ENCODE results near the gene B4GALT5.

DNA sequence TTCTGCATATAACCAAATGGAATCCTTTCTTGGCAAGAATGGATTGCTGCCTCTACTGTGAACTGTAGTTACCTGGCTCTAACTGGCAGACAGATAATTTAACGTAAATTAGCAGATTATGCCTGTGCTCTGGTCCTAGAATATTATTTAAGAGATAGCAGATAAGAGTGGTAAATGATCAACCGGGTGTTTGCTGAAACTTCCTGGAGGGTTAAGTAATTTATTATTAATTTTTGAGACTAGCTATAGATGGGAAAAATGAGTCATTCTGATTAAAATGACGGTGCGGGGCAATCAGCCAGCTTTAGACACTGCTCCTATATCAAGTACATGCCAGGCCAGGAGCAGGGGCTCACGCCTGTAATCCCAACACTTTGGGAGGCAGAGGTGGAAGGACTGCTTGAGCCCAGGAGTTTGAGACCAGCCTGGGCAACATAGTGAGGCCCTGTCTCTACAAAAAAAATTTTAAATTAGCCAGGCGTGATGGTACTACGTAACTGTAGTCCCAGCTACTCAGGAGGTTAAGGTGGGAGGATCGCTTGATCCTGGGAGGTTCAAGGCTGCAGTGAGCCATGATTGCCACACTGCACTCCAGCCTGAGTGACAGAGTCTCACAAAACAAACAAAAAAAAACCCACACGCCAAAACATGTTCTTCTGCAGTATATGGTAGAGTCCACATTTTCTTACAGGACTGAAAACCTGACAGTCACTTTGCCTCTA is 22.6 kb downstream of the B4GALT5 start:
- TF ChIP-seq, protein P1, sequence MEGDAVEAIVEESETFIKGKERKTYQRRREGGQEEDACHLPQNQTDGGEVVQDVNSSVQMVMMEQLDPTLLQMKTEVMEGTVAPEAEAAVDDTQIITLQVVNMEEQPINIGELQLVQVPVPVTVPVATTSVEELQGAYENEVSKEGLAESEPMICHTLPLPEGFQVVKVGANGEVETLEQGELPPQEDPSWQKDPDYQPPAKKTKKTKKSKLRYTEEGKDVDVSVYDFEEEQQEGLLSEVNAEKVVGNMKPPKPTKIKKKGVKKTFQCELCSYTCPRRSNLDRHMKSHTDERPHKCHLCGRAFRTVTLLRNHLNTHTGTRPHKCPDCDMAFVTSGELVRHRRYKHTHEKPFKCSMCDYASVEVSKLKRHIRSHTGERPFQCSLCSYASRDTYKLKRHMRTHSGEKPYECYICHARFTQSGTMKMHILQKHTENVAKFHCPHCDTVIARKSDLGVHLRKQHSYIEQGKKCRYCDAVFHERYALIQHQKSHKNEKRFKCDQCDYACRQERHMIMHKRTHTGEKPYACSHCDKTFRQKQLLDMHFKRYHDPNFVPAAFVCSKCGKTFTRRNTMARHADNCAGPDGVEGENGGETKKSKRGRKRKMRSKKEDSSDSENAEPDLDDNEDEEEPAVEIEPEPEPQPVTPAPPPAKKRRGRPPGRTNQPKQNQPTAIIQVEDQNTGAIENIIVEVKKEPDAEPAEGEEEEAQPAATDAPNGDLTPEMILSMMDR (conservative IDR thresholded peaks at IDR 0.05 in 1 of 2, IDR thresholded peaks at IDR 0.05 in 1 of 2; ENCODE audit: extremely low read depth in 1 of 2, insufficient read depth in 1 of 2, low read depth in 1 of 2, low read length in 2 of 2), result no peak
- no peak for TF ChIP-seq EZH2 (IDR thresholded peaks at IDR 0.05; ENCODE audit: borderline replicate concordance, low read length)
